LoVo (cell line): Measurements from ENCODE around the gene HNRNPF.
"Not testable (repeated sequence)": the region's sequence is repeated elsewhere in the genome, so short reads cannot be mapped to it uniquely, and the experiment has no call there.

Experiments used
- DNase-seq: peaks from one replicate; pipeline ENCODE4 v3.0.0-alpha.2; 2016; ENCODE audit warnings: low spot score

Gene HNRNPF

DNA sequence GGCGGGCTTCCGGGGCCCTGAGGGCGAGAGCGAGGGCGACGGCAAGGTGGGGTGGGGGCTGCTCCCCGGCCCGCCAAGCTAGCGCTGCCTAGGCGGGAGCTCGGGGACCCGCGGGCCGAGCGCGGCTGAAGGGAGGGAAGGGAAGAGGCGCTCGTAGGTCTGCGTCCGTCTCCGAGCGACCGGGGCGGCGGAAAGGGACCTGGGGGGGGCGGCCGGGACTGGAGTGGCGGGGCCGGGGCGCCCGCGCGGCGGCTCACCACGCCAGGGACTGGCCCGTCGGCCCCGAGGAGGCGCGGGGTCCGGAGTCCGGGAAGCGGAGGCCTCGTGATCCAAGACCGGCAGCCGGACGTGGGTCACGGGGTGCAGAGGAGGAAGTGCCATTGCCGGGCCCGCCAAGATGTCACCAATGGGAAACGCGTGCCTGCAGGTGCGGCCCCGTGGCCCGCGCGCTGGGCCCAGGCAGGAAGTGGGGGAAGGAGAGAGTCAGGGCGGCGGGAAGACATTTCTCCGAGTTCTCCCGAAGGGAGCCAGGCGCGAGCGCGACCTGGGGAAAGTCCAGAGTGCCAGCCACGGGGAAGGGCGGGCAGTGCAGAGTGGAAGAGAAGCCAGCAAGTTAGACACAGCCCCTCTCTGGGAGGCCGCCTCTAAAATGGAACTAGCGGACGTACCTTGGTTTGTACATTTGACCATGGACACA is 11.9 kb downstream of the HNRNPF start:
- peak; percentile 89 for DNase-seq

- DNase-seq = peak; percentile 61
These were observed 12.7 kb downstream of the HNRNPF start for GRCh38 chr10:43396061-43396927.

GRCh38 chr10:43395571-43396060 is 13.4 kb downstream of the HNRNPF start:
- DNase-seq = no peak

GRCh38 chr10:43394868-43395267 is 14.1 kb downstream of the HNRNPF start:
- no peak for DNase-seq

- DNase-seq = no peak
These were observed 15.2 kb downstream of the HNRNPF start for GRCh38 chr10:43393606-43394360.

DNA sequence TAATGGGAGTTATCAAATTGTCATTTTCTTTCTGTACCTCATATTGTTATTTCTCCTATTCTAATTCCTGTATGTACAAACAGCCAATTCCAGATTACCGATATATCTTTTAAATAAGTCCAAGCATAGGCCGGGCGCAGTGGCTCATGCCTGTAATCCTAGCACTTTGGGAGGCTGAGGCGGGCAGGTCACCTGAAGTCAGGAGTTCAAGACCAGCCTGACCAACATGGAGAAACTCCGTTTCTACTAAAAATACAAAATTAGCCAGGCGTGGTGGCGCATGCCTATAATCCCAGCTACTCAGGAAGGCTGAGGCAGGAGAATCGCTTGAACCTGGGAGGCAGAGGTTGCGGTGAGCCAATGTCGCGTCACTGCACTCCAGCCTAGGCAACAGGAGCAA is 15.8 kb downstream of the HNRNPF start:
- DNase-seq = not testable (repeated sequence)

DNA sequence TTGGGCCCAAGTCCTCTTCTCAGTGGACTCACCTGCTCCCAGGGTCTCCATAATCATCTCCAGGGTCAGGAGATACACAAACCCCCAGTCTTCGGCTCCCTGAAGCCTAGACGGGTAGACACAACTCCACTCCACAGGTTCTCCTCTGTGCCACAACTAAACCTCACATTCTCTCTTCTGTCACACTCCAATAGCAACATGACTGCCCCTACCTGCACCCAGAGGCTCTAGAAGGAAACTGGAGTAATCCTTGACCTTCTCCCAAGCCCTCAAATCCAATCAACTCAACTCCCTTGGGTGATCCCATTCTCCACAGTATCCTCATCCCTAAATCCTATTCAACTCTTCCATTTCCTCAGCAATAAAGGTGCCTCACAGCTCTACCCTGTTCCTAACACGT is 16.2 kb downstream of the HNRNPF start:
- DNase-seq = no peak

DNA sequence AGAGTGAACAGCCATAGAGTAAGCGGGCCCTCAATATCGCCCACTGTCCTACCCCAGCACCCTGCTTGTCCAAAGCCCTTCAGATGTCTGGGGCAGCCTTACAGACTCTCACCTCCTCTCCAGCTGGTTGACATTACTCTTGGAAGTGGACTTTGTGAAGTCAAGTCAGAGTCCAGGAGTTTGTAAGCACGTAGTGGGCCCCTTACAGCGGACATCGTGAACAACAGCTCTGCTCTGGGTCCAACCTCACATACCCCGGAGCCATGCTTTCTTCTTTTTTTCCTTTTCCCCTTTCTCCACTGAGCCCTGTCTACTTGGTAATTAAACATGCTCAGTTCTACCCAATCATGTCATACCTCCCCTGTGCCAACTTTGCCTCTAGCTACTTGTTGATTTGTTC is 17.5 kb downstream of the HNRNPF start:
- DNase-seq = no peak

DNA sequence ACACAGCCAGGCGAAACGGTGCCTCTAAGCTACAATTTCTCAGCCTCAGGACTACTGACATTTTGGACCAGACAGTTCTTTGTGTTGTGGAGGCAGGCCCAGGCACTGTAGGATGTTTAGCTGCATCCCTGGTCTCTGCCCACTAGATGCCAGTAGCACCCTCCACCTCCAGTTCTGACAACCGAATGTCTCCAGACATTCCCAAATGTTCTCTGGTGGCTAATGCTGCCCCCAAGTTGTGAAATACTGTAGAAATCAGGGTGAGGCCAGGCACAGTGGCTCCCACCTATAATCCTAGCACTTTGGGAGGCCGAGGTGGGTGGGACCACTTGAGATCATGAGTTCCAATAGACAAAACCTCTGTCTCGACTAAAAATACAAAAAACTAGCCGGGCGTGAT is 18.2 kb downstream of the HNRNPF start:
- no peak for DNase-seq

DNA sequence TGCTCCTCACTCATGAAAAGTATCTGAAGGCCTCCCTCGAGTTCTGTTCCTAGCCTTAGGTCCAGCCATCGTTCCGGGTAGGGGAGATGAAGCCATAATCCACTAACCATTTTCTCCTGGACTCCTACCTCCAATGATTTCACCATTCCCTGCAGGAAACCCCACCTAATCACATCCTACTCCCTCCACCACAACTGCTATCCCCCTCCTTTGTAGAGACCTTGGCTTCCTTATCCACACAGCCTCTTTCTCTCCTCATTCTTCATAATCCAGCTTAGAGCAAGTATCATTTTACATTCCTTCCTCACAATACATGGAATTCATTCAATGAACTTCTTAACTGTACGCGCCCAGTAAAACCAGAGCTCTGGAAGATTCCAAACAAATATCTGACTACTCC is 18.7 kb downstream of the HNRNPF start:
- DNase-seq = no peak

DNA sequence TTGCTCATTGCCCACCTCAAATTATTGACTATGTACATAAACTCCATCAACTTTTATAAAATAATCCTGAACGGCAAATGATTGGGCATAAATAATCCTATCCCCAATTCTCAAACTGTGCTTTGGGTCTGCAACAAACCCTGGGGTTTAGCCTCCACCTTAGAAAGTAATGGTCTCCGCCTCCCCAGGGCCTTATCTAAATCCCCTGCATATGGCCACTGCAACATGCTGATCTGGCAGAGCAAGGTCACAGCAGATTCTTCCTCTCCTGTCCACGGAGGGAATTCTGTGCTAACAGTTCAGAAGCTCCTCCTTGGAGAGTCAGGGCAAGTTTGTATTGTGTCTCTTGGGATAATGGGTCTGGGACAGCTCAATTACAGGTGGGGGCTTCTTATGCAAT is 19.1 kb downstream of the HNRNPF start:
- no peak for DNase-seq

DNA sequence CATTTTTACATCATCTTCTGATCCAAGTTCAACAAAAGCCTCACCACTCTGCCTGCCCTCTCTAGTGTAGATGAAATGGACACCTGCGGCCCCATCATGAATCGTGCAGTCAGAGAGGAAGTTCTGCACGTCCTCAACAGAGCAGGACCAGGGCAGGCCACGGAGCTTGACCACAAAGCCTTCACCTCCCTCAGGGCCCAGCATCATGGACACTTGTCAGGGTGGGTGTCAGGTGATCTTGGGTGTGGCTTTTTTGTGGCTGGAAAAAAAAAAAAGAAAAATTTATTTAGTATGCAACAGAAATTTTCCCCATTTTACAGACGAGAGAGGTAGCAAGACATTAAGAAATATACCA is 21.3 kb downstream of the HNRNPF start:
- DNase-seq = no peak

DNA sequence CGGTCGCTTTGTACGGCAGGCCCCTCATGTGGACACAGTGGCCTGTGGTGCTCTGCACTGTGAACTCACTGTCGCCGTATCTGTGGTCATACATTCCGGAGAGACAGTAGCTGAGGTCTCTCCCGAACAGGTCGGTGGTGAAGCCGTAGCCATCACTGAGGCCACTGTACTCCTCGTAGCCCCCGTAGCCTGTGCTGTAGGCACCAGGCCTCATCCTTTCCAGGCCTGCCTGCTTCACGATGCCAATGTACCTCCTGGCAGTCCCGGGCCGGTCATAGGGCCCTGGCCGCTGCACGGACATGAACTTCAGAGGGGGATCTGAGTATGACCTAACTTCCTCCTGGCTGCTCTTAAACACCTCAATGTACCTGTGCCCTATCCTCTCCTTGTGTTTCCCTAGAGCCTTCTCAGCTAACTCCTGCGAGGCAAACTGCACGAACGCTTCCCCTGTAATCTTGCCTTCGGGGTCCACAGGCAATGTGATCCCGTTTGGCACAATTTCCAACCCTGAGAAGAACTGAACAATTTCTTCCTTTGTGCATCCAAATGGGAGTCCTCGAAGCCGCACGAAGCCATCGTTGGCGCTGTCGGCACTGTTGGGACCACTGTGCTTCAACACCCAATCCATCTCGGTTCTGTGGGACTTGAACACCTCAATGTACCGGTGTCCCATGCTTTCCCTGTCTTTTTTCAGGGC is 21.9 kb downstream of the HNRNPF start:
- no peak for DNase-seq

GRCh38 chr10:43386549-43386948 is 22.4 kb downstream of the HNRNPF start:
- no peak for DNase-seq

DNA sequence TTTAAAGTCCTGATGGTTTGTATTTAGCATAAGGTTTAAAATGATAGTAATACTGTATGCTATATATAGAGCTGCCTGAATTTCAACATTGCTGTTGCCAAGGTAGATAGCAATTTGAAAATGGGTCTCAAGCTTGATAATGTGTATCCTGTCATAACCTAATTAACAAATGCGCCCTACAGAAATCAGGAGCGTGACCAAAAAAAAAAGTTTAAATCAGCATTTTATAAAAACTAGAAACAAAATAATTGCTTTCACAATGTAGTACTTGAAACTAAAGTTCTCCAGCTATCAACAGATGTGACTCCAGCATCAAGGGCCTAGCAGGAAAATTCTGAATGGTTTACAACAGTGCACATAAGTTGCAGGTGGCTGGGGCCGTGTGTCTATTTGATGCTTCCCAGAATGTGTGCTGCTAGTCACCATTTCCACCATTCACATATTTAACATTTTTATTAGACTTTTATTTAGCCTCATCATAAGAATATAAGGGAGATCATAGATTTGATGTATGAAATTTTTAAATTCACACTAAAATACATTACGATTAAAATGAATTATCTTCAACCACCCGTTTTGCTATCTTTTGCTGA is 23.5 kb downstream of the HNRNPF start:
- DNase-seq = no peak

- no peak for DNase-seq
These were observed 24.4 kb downstream of the HNRNPF start for GRCh38 chr10:43384252-43385221.

- DNase-seq = no peak
These were observed 25.6 kb downstream of the HNRNPF start for GRCh38 chr10:43383204-43383971.

GRCh38 chr10:43380610-43381222 is 28.3 kb downstream of the HNRNPF start:
- peak; percentile 54 for DNase-seq

DNA sequence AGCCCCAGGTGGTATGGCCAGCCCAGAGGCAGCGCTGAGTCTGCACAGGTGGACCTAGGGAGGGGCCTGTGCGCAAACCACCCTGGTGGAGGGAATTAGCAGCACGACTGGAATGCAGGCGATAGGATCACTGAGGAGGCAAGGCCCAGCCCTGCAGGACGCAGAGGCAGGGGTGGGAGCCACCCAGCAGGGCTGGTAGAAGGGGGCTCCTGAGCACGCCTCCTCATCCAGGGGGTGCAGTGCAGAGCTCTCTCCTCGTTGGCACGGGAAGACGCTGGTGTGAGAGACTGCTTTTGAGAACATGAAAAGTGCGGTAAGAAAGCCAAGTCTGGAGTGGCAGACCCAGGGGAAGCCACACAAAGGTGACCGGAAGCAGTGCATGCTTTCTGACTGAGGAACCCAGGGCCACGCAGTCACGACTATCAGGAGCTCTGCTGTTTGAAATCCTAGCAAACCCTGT is 31.5 kb downstream of the HNRNPF start:
- DNase-seq = no peak
